Heart left ventricle (tissue), 13 donors: ENCODE measurements around the gene INPP5D.

Experiments
- CTCF ChIP-seq, 12 donors: fragments of 200-600 bp; sonication (generic) in 4 of 12; IDR thresholded peaks; one replicate each; pipeline versions ENCODE4 v1.5.0 to v1.8.0; 2018 to 2022; ENCODE audit warnings: antibody characterized with exemption in 12 of 12, mild to moderate bottlenecking in 5 of 12
- POLR2A ChIP-seq, 2 donors: fragments of 450-650 bp; IDR thresholded peaks; one replicate each; pipeline ENCODE4 v1.6.1; 2017; ENCODE audit warnings: antibody characterized with exemption in 2 of 2, mild to moderate bottlenecking in 2 of 2, moderate library complexity in 2 of 2
- donor health status: ischemic (EF 13 %, LVEDD 7.1; RV severe dilation, severe dysfunction).
- donor health status: DM: no; HTN: yes; CAD: no.
- donor health status: DM: no; HTN: no; CAD: no.
- donor health status: ischemic (EF 25% LVEDD 6.9; RV normal size, moderate dysfunction).
- donor health status: ischemic (EF 25% LVEDD 5.7; RV mildly dilated, moderate dysfunction).
- donor health status: ischemic (EF 35%, LVEDD 5.7; RV mildly dilated, moderate dysfunction).
- donor health status: nonischemic (EF 11% LVEDD 7.7; RV severe dilation, severe dysfunction).
- donor health status: DM: yes; HTN: yes; CAD: no.
- donor health status: PGD.
- donor health status: ischemic (EF 29% LVEDD 5.4; RV normal size, mild dysfunction).
- donor health status: nonischemic (EF 23%, LVEDD 6.1; RV moderate dilation, normal function).

GRCh38 chr2:233023761-233024410, 36.3 kb upstream of the INPP5D start:
- TF ChIP-seq CTCF (IDR thresholded peaks at IDR 0.05) (no peak), POLR2A (IDR thresholded peaks at IDR 0.05) (no peak)
